Liver (tissue), 9 donors: ENCODE results near the gene COL27A1. TPM values are rescaled to one million over a fixed set of nuclear protein-coding genes. Genes with fewer than 3 reads are reported as not detected.

Source experiments
- DNase-seq: peaks from one replicate; pipeline ENCODE4 v3.0.0-alpha.2; 2017; ENCODE audit warnings: low spot score
- H3K27ac ChIP-seq, 2 donors: one replicate each; pipeline ENCODE4 v1.7.0; 2013; ENCODE audit warnings: inconsistent platforms in 2 of 2, low read length in 2 of 2, control low read depth in 1 of 2, low read depth in 1 of 2, mild to moderate bottlenecking in 1 of 2
- H3K27me3 ChIP-seq, 4 donors: one replicate each; pipeline versions ENCODE4 v1.6.1 to v1.7.0; 2013; ENCODE audit warnings: low read length in 3 of 4, inconsistent platforms in 1 of 4, mild to moderate bottlenecking in 1 of 4, moderate library complexity in 1 of 4; ENCODE audit not compliant: control insufficient read depth in 4 of 4, insufficient read depth in 4 of 4
- H3K36me3 ChIP-seq, 4 donors: one replicate each; pipeline versions ENCODE4 v1.6.1 to v1.7.0; 2013; ENCODE audit warnings: low read length in 3 of 4, mild to moderate bottlenecking in 3 of 4, low read depth in 1 of 4, moderate library complexity in 1 of 4; ENCODE audit not compliant: control insufficient read depth in 4 of 4, insufficient read depth in 3 of 4
- H3K4me1 ChIP-seq, 4 donors: one replicate each; pipeline versions ENCODE4 v1.6.1 to v1.7.0; 2013; ENCODE audit warnings: low read length in 3 of 4, mild to moderate bottlenecking in 3 of 4, moderate library complexity in 1 of 4; ENCODE audit not compliant: control insufficient read depth in 4 of 4, insufficient read depth in 4 of 4
- H3K4me3 ChIP-seq, 3 donors: one replicate each; pipeline versions ENCODE4 v1.6.1 to v1.7.0; 2013; ENCODE audit warnings: low read length in 3 of 3, control low read depth in 1 of 3, low read depth in 1 of 3, mild to moderate bottlenecking in 1 of 3
- H3K9ac ChIP-seq, 2 donors: one replicate each; pipeline ENCODE4 v1.7.0; 2013; ENCODE audit warnings: low read length in 2 of 2, mild to moderate bottlenecking in 2 of 2, moderate library complexity in 2 of 2, control low read depth in 1 of 2, low read depth in 1 of 2
- H3K9me3 ChIP-seq, 4 donors: one replicate each; pipeline versions ENCODE4 v1.6.1 to v1.7.0; 2013; ENCODE audit warnings: low read length in 3 of 4; ENCODE audit not compliant: control insufficient read depth in 4 of 4
- EGR1 ChIP-seq, 2 donors: IDR thresholded peaks; 2 replicates each; pipeline ENCODE4 v1.6.1; 2016 to 2018; ENCODE audit warnings: antibody characterized with exemption in 2 of 2, low read depth in 2 of 2
- FOXA1 ChIP-seq: IDR thresholded peaks from 2 replicates; pipeline ENCODE4 v1.6.1; 2016; ENCODE audit warnings: antibody characterized with exemption
- FOXA2 ChIP-seq: IDR thresholded peaks from 2 replicates; pipeline ENCODE4 v1.6.1; 2016; ENCODE audit warnings: antibody characterized with exemption
- GABPA ChIP-seq, 2 donors: IDR thresholded peaks in 1 of 2; conservative IDR thresholded peaks in 1 of 2; 2 replicates each; pipeline ENCODE4 v1.6.1; 2016; ENCODE audit warnings: antibody characterized with exemption in 2 of 2, mild to moderate bottlenecking in 1 of 2, moderate library complexity in 1 of 2
- HNF4A ChIP-seq, 2 donors: conservative IDR thresholded peaks; 2 replicates each; pipeline ENCODE4 v1.6.1; 2016; ENCODE audit warnings: antibody characterized with exemption in 2 of 2, mild to moderate bottlenecking in 2 of 2
- HNF4G ChIP-seq: IDR thresholded peaks from 2 replicates; pipeline ENCODE4 v1.6.1; 2016; ENCODE audit warnings: antibody characterized with exemption
- JUND ChIP-seq, 2 donors: IDR thresholded peaks; 2 replicates each; pipeline ENCODE4 v1.6.1; 2016; ENCODE audit warnings: antibody characterized with exemption in 2 of 2
- MAX ChIP-seq: IDR thresholded peaks from 2 replicates; pipeline ENCODE4 v1.6.1; 2016; ENCODE audit warnings: antibody characterized with exemption
- NR2F2 ChIP-seq: IDR thresholded peaks from 2 replicates; pipeline ENCODE4 v1.6.1; 2016; ENCODE audit warnings: antibody characterized with exemption
- RAD21 ChIP-seq, 2 donors: IDR thresholded peaks; 2 replicates each; pipeline ENCODE4 v1.6.1; 2016; ENCODE audit warnings: antibody characterized with exemption in 2 of 2, mild to moderate bottlenecking in 2 of 2
- REST ChIP-seq: IDR thresholded peaks from 2 replicates; pipeline ENCODE4 v1.6.1; 2016; ENCODE audit warnings: antibody characterized with exemption, mild to moderate bottlenecking
- RXRA ChIP-seq, 2 donors: IDR thresholded peaks; 2 replicates each; pipeline ENCODE4 v1.6.1; 2017 to 2018; ENCODE audit warnings: antibody characterized with exemption in 2 of 2, mild to moderate bottlenecking in 1 of 2
- SP1 ChIP-seq: IDR thresholded peaks from 2 replicates; pipeline ENCODE4 v1.6.1; 2018; ENCODE audit warnings: antibody characterized with exemption, mild to moderate bottlenecking
- TAF1 ChIP-seq: conservative IDR thresholded peaks from 2 replicates; pipeline ENCODE4 v1.6.1; 2016; ENCODE audit warnings: antibody characterized with exemption, mild to moderate bottlenecking
- YY1 ChIP-seq: IDR thresholded peaks from 2 replicates; pipeline ENCODE4 v1.6.1; 2016; ENCODE audit warnings: antibody characterized with exemption, mild to moderate bottlenecking
- WGBS: extraction: QIAGEN DNeasy Blood & Tissue Kit; methylation state at CpG from one replicate; pipeline ENCODE4 v1.1.7; 2013; 5-methylcytosine and 5-hydroxymethylcytosine counted together
- polyA plus RNA-seq, 2 donors: library from polyadenylated mRNA; stranded (reverse) in 1 of 2; unstranded in 1 of 2; fragments of 200-250 nt in 1 of 2; fragments of >200 nt in 1 of 2; fragmentation: Nextera tagmentation in 1 of 2; extraction: Ambion mirVana in 1 of 2; gene quantifications; one replicate each; pipeline versions ENCODE4 v1.2.1 to v1.2.3, GENCODE V29; 2013 to 2015
- total RNA-seq, 2 donors: library from RNA; depleted of rRNA; stranded (reverse); fragments of >200 nt; gene quantifications; one replicate each; pipeline ENCODE4 v1.2.3, GENCODE V29; 2014
- TF ChIP-seq, protein P1 (sequence below): IDR thresholded peaks from 2 replicates; pipeline ENCODE4 v1.6.1; 2016; ENCODE audit warnings: antibody characterized with exemption
- TF ChIP-seq, protein P2 (sequence below): fragments of 150-350 bp; IDR thresholded peaks from 2 replicates; pipeline ENCODE4 v1.5.1; 2017; ENCODE audit warnings: improper control_type of control experiment, low read depth, low read length; ENCODE audit not compliant: missing input control
- TF ChIP-seq, protein P3 (sequence below): IDR thresholded peaks from 2 replicates; pipeline ENCODE4 v1.6.1; 2016; ENCODE audit warnings: antibody characterized with exemption
- donor health status: healthy.
- donor health status: healthy.
- donor health status: healthy.
- donor health status: healthy.
- donor health status: healthy.

COL27A1 gene
- total and polyA plus RNA-seq, 4 donors = 7.0 to 20.4 (median 12.0) TPM

DNA sequence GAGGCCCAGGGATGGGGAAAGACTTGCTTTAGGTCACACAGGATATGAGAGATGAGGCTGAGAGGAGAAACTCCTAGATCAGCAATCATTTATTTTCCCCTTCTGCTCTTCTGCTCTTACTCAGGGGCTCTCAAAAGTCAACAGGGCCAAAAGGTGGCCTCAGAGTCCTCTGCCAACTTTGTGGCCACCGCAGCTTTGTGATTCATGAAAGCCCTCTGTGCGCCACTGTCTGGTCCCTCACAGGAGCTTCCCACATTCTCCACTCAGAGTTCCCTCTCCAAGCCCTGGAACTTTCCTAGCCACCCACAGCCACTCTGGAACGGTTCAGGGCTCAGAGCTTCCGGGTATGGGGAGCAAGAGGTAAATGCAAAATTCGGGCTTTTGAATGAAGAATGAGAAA is 82.4 kb downstream of the COL27A1 start:
- Histone ChIP-seq H3K4me1 (peaks cover 0 to 25% (median 17%) of the 10 kb centered on the region in 4 donors), H3K4me3 (no peak overlapping the region), H3K27me3 (no peaks in the 10 kb centered on the region), H3K36me3 (peaks cover 1 to 6% (median 4%) of the 10 kb centered on the region in 4 donors), H3K9ac (no peak overlapping the region), H3K27ac (peak overlapping the region; percentile 53 to 71), H3K9me3 (no peaks in the 10 kb centered on the region)
- WGBS = 72% methylated on average over 5 of the region's 5 CpGs
- TF ChIP-seq FOXA2 = no peak
- DNase-seq = no peak

- no peak for TF ChIP-seq HNF4G
- peak; percentile 84 for TF ChIP-seq SP1
- TF ChIP-seq FOXA1 = peak; percentile 95
- TF ChIP-seq HNF4A (conservative IDR thresholded peaks at IDR 0.05) = peak; percentile 84 to 85
- TF ChIP-seq FOXA2 = peak; percentile 95
- TF ChIP-seq JUND (IDR thresholded peaks at IDR 0.05) = peak; percentile 27 to 86
- TF ChIP-seq RAD21 (IDR thresholded peaks at IDR 0.05) = peak; percentile 62 to 70
- peak; percentile 87 for TF ChIP-seq YY1
- peak; percentile 64 for TF ChIP-seq NR2F2
- TF ChIP-seq TAF1 = no peak
- TF ChIP-seq, protein P1, sequence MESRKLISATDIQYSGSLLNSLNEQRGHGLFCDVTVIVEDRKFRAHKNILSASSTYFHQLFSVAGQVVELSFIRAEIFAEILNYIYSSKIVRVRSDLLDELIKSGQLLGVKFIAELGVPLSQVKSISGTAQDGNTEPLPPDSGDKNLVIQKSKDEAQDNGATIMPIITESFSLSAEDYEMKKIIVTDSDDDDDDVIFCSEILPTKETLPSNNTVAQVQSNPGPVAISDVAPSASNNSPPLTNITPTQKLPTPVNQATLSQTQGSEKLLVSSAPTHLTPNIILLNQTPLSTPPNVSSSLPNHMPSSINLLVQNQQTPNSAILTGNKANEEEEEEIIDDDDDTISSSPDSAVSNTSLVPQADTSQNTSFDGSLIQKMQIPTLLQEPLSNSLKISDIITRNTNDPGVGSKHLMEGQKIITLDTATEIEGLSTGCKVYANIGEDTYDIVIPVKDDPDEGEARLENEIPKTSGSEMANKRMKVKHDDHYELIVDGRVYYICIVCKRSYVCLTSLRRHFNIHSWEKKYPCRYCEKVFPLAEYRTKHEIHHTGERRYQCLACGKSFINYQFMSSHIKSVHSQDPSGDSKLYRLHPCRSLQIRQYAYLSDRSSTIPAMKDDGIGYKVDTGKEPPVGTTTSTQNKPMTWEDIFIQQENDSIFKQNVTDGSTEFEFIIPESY = no peak
- TF ChIP-seq, protein P2, sequence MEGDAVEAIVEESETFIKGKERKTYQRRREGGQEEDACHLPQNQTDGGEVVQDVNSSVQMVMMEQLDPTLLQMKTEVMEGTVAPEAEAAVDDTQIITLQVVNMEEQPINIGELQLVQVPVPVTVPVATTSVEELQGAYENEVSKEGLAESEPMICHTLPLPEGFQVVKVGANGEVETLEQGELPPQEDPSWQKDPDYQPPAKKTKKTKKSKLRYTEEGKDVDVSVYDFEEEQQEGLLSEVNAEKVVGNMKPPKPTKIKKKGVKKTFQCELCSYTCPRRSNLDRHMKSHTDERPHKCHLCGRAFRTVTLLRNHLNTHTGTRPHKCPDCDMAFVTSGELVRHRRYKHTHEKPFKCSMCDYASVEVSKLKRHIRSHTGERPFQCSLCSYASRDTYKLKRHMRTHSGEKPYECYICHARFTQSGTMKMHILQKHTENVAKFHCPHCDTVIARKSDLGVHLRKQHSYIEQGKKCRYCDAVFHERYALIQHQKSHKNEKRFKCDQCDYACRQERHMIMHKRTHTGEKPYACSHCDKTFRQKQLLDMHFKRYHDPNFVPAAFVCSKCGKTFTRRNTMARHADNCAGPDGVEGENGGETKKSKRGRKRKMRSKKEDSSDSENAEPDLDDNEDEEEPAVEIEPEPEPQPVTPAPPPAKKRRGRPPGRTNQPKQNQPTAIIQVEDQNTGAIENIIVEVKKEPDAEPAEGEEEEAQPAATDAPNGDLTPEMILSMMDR = peak; percentile 14
- no peak for TF ChIP-seq GABPA (IDR thresholded peaks at IDR 0.05 in 1 of 2, conservative IDR thresholded peaks at IDR 0.05 in 1 of 2)
- TF ChIP-seq MAX = no peak
- peak; percentile 56 to 78 for TF ChIP-seq RXRA (IDR thresholded peaks at IDR 0.05)
- peak in 1 of 2 donors; percentile 4 for TF ChIP-seq EGR1 (IDR thresholded peaks at IDR 0.05; ENCODE audit: low read depth in 2 of 2)
- TF ChIP-seq, protein P3, sequence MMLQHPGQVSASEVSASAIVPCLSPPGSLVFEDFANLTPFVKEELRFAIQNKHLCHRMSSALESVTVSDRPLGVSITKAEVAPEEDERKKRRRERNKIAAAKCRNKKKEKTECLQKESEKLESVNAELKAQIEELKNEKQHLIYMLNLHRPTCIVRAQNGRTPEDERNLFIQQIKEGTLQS = peak; percentile 69
- peak; percentile 79 for TF ChIP-seq REST
- H3K9ac ChIP-seq = peak overlapping the region in 1 of 2 donors; percentile 15
- H3K36me3 ChIP-seq = peaks cover 1 to 8% (median 5%) of the 10 kb centered on the region in 4 donors
- H3K27me3 ChIP-seq = no peaks in the 10 kb centered on the region
- peak overlapping the region; percentile 69 to 71 for H3K27ac ChIP-seq
- H3K4me3 ChIP-seq = no peak overlapping the region
- WGBS = 43% methylated on average over 8 of the region's 8 CpGs
- no peak for DNase-seq
- H3K9me3 ChIP-seq = no peaks in the 10 kb centered on the region
- H3K4me1 ChIP-seq = peaks cover 0 to 25% (median 17%) of the 10 kb centered on the region in 4 donors
These were observed 83.1 kb downstream of the COL27A1 start for GRCh38 chr9:114238472-114238871.
